Sciatic nerve (tissue), 2 donors: ENCODE measurements around the gene DHDH. TPM values are rescaled to one million over a fixed set of nuclear protein-coding genes. Genes with fewer than 3 reads are reported as not detected.
A peak's percentile ranks its signal among the peaks of the same experiment; 100 is the strongest.
"Not testable (repeated sequence)": the region's sequence is repeated elsewhere in the genome, so short reads cannot be mapped to it uniquely, and the experiment has no call there.

ENCODE experiments used
- ATAC-seq: fragments of 200-7000 bp; cut with Tn5 transposase; one replicate; pipeline ENCODE4 v1.9.1; 2020; ENCODE audit warnings: mild to moderate bottlenecking, moderate library complexity
- DNase-seq: peaks from one replicate; pipeline ENCODE4 v3.0.0-alpha.2; 2020; ENCODE audit warnings: low spot score
- intact Hi-C: fragments of 100-400 bp; cut with DNase I; formaldehyde crosslinking; loops from one replicate; pipeline ENCODE4 v1.14.2; 2022
- total RNA-seq: library from RNA; stranded (reverse); fragmentation: NEBNext Ultra II Directional; extraction: Animal tissue kit (Norgen Biotek cat#: 25700); gene quantifications from one replicate; pipeline ENCODE4 v1.2.1, GENCODE V29; 2021
- donor health status: DM: no; HTN: no; CAD: no.
- donor health status: DM: no; HTN: no; CAD: no.

DHDH gene
- 1.1 TPM for total RNA-seq

- DNase-seq (peak; percentile 81), ATAC-seq (peak; percentile 81)
- intact Hi-C loops = no loop called here
Measured at GRCh38 chr19:48933382-48933932, at the start of gene DHDH. DHDH (plus strand) TSS chr19:48933699; CDS start chr19:48933722, 23 bp downstream.

GRCh38 chr19:48883726-48884125 is 49.8 kb upstream of the DHDH start:
- DNase-seq (no peak), ATAC-seq (no peak)
- intact Hi-C loops = no loop called here

GRCh38 chr19:48887861-48888612 is 45.5 kb upstream of the DHDH start:
- intact Hi-C loops = no loop called here
- ATAC-seq = no peak
- no peak for DNase-seq

GRCh38 chr19:48889496-48889895 is 44.0 kb upstream of the DHDH start:
- ATAC-seq, intact Hi-C loops, DNase-seq: not testable (repeated sequence)

DNA sequence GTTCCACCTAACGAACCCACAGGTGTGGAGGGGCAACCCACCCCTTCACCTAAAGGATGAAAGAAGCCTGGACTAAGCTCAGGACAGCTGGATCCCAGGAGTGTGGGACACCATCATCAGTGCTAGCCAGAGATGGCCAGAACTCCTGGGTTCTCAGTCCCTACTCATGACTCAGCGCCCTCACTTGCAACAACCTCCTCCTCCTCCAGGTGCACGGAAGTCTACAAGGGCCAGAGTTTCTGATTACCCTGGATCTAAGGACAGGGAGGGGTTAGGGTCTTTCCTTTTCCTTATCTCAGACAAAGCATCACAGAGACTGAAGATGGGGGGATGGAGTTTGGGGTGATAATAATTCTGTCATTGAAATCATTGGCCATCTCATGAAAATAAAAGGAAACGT is 42.9 kb upstream of the DHDH start:
- intact Hi-C loops = no loop called here
- DNase-seq (no peak), ATAC-seq (no peak)

DNA sequence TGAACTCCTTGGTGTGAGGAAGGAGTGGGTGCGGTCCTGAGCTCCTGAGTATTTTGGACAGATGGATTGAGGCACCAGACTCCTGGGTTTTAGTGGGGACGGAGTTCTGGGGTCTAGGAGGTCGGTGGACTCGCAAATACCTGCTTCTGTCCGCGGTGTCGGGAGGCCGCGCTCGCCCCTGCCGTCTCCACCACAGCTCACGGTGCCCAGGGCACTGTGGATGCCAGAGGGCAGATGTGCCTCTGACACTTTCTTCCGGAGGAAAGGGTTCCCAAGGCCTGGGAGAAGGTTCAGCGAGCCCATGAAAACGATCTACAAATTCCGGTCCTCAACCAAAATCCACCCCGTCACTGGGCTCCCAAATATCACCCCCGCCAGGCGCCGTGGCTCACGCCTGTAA is 38.3 kb upstream of the DHDH start:
- DNase-seq = no peak
- no peak for ATAC-seq
- intact Hi-C loops = no loop called here

DNA sequence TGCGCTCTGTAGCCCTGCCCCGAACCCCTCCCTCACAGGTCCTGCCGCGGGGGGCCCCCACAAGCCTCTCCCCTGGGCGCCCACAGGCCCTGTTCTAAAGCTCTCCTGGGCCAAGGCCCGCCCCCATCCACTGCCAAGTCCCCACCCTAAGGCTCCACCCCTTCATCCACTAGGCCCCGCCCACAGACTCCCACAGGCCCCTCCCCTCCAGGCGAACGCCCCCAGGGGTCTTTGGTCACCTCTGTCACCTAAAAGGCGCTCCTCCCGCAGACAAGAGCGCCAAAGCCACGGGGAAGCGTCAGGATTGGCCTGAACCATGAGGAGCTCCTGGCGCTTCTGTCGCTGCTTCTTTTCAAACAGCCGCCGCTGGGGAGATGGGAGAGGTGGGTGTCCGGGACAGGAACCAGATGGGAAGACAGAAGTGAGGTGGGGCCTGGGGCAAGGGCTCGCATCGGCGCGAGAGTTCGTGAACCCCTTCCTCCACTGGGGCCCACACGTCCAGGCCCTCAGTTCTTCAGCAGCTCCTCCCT is 37.2 kb upstream of the DHDH start:
- intact Hi-C loops = no loop called here
- peak; percentile 82 for DNase-seq
- ATAC-seq = peak; percentile 58

DNA sequence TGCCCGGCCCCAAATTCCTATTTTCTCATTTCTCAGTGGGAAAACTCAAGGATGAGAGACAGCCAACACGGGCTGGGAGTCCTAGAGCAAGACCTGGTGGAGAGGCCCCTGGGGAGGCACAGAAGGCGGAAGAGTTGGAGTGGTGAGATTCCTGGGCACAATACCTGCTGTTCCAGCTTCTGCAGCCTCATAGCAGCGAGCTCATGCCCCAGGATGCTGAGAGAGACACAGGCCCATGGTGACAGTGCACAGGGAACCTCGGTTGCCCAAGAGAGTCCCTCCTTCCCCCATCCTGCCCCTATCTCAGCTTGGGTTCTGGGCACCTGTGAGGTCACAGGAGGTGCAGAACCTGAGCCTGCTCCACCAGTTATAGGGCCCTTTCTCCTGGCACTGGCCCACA is 36.3 kb upstream of the DHDH start:
- intact Hi-C loops = no loop called here
- ATAC-seq (no peak), DNase-seq (no peak)

- DNase-seq, ATAC-seq, intact Hi-C loops: not testable (repeated sequence)
Measured at GRCh38 chr19:48899386-48899749, 34.1 kb upstream of the DHDH start.

DNA sequence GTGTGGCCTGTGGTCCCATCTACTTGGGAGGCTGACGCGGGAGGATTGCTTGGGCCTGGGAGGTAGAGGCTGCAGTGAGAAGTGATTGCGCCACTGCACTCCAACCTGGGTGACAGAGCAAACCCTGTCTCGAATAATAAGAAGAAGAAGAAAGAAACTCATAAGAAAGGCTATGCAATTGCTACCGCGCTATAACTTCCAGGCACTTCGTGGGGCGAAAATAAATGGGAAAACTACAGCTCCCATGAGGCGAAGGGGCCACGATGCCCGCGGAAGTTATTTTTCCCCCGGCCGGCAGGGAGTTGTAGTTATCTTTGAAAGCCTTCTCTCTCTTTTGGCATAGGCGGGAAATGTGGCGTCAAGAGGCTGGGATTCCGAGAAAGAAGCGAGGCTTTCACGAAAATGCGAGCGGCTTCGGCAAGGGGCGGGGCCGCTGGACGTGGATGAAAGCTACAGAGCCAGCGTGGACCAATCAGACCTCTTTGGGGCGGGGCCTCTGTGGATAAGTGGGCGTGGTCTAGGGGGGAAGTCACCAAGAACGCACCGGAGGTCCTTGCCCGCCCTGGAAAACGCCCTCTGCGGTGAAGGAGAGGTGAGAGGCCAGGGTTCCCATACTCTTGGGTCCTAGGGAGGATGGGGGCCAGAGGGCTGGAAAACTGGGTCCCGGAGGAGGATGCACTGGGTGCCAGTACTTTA is 33.6 kb upstream of the DHDH start, which contains the start of gene NUCB1:
NUCB1 (plus strand) TSS at position 532 of the 696 bp plus-strand sequence. CDS start 485 bp downstream, outside the sequence.
- intact Hi-C loops = loop anchor here (10.0 kb wide), 1 partner anchor 55 kb away; the partner anchor contains the start of gene BAX
- ATAC-seq (peak; percentile 97), DNase-seq (peak; percentile 100)

GRCh38 chr19:48900477-48901406 is 32.8 kb upstream of the DHDH start:
- intact Hi-C loops = loop anchor here (10.0 kb wide), 1 partner anchor 54 kb away; the partner anchor contains the start of gene BAX
- ATAC-seq = peak; percentile 48
- no peak for DNase-seq

GRCh38 chr19:48902291-48902690 is 31.2 kb upstream of the DHDH start:
- not testable (repeated sequence) for DNase-seq, ATAC-seq
- intact Hi-C loops = loop anchor here (10.0 kb wide), 1 partner anchor 53 kb away; the partner anchor contains the start of gene BAX

GRCh38 chr19:48903788-48904187 is 29.7 kb upstream of the DHDH start:
- intact Hi-C loops = loop anchor here (10.0 kb wide), 1 partner anchor 51 kb away; the partner anchor contains the start of gene BAX
- not testable (repeated sequence) for DNase-seq, ATAC-seq

GRCh38 chr19:48905664-48906063 is 27.8 kb upstream of the DHDH start:
- intact Hi-C loops = loop anchor here (10.0 kb wide), 1 partner anchor 49 kb away; the partner anchor contains the start of gene BAX
- ATAC-seq = no peak
- DNase-seq = no peak

GRCh38 chr19:48906324-48906723 is 27.2 kb upstream of the DHDH start:
- no peak for DNase-seq
- no peak for ATAC-seq
- intact Hi-C loops = loop anchor here (10.0 kb wide), 1 partner anchor 48 kb away; the partner anchor contains the start of gene BAX

GRCh38 chr19:48907671-48908070 is 25.8 kb upstream of the DHDH start:
- ATAC-seq (peak; percentile 61), DNase-seq (no peak)
- intact Hi-C loops = loop anchor here (10.0 kb wide), 1 partner anchor 47 kb away; the partner anchor contains the start of gene BAX

DNA sequence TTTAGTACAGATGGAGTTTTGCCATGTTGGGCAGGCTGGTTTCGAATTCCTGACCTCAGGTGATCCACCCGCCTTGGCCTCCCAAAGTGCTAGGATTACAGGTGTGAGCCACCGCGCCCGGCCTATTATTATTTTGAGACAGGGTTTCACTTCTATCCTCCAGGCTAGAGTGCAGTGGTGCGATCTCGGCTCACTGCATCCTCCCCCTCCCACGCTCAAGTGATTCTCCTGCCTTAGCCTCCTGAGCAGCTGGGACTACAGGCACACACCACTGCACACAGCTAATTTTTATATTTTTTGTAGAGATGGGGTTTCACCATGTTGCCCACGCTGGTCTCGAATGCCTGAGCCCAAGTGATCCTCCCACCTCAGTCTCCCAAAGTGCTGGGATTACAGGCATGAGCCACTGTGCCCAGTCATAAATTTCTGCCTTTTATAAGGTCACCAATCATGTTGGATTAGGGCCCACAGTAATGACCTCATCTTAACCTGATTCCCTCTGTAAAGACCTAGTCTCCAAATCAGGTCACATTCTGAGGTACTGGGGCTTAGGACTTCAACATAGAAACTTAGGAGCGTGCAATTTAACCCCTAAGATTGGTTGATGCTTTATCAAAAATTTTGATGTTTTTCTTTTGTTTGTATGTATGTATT is 23.9 kb upstream of the DHDH start:
- not testable (repeated sequence) for ATAC-seq, DNase-seq
- intact Hi-C loops = loop anchor here (10.0 kb wide), 1 partner anchor 45 kb away; the partner anchor contains the start of gene BAX

GRCh38 chr19:48910803-48911202 is 22.7 kb upstream of the DHDH start:
- DNase-seq (no peak), ATAC-seq (no peak)
- intact Hi-C loops = no loop called here
